D721Med (cell line): ENCODE data around the gene CHGA.

Source experiments
- DNase-seq: peaks from one replicate; pipeline ENCODE4 v3.0.0; 2011; ENCODE audit warnings: low spot score; ENCODE audit not compliant: insufficient read length
- FAIRE-seq: peaks from 2 replicates; lab custom pipeline; 2011; peaks lifted over from hg19 to GRCh38; lab: Jason Lieb, UNC
- CTCF ChIP-seq: IDR thresholded peaks from 2 replicates; pipeline ENCODE4 v1.5.1; 2012; ENCODE audit warnings: mild to moderate bottlenecking, control low read depth; ENCODE audit not compliant: insufficient read depth; ENCODE audit errors: missing control alignments

CHGA gene

GRCh38 chr14:92905667-92906066, 17.3 kb upstream of the CHGA start:
- no peak for FAIRE-seq
- DNase-seq = no peak
- TF ChIP-seq CTCF = no peak

- no peak for TF ChIP-seq CTCF
- DNase-seq (no peak), FAIRE-seq (no peak)
Measured at GRCh38 chr14:92906420-92906819, 16.5 kb upstream of the CHGA start.

GRCh38 chr14:92906823-92907222, 16.1 kb upstream of the CHGA start:
- TF ChIP-seq CTCF = no peak
- FAIRE-seq = no peak
- DNase-seq = no peak

- DNase-seq = no peak
- FAIRE-seq = no peak
- TF ChIP-seq CTCF = no peak
Measured at GRCh38 chr14:92907316-92907911, 15.5 kb upstream of the CHGA start.

- no peak for FAIRE-seq
- TF ChIP-seq CTCF = no peak
- DNase-seq = no peak
Measured at GRCh38 chr14:92914087-92914656, 8.8 kb upstream of the CHGA start.

- no peak for TF ChIP-seq CTCF
- FAIRE-seq (no peak), DNase-seq (no peak)
Measured at GRCh38 chr14:92916201-92916600, 6.7 kb upstream of the CHGA start.
